HG02981 (cell line): Measurements from ENCODE around the gene CXorf49.
"Not testable (repeated sequence)": the region's sequence is repeated elsewhere in the genome, so short reads cannot be mapped to it uniquely, and the experiment has no call there.

Experiments used
- ATAC-seq: cut with Tn5 transposase; IDR thresholded peaks from one replicate; pipeline ENCODE4 v1.9.1; 2021; ENCODE audit warnings: mild to moderate bottlenecking, moderate library complexity; ENCODE audit not compliant: unreplicated experiment

Gene CXorf49

GRCh38 chrX:71675636-71676035 is 42.4 kb downstream of the CXorf49 start:
- not testable (repeated sequence) for ATAC-seq

- no peak for ATAC-seq
Measured at GRCh38 chrX:71671938-71672337, 46.1 kb downstream of the CXorf49 start.

- no peak for ATAC-seq
Measured at GRCh38 chrX:71671043-71671780, 46.9 kb downstream of the CXorf49 start.

- not testable (repeated sequence) for ATAC-seq
Measured at GRCh38 chrX:71669947-71670346, 48.1 kb downstream of the CXorf49 start.

GRCh38 chrX:71669492-71669891 is 48.6 kb downstream of the CXorf49 start:
- ATAC-seq: no peak

- no peak for ATAC-seq
Measured at GRCh38 chrX:71668248-71668595, 49.9 kb downstream of the CXorf49 start.

GRCh38 chrX:71667328-71668247 is 50.5 kb downstream of the CXorf49 start, which contains the start of gene LOC101059915:
Gene LOC101059915 (plus strand): TSS chrX:71667546.
- ATAC-seq: no peak

- ATAC-seq: no peak
Measured at GRCh38 chrX:71666240-71667223, 51.6 kb downstream of the CXorf49 start.

- ATAC-seq: no peak
Measured at GRCh38 chrX:71665747-71666146, 52.3 kb downstream of the CXorf49 start.

- ATAC-seq: no peak
Measured at GRCh38 chrX:71664889-71665491, 53.1 kb downstream of the CXorf49 start.
